HG03060 (cell line): ENCODE measurements around the gene TGIF2.

Experiments used
- ATAC-seq: cut with Tn5 transposase; IDR thresholded peaks from one replicate; pipeline ENCODE4 v1.9.1; 2021; ENCODE audit warnings: low read depth, moderate number of reproducible peaks; ENCODE audit not compliant: unreplicated experiment

TGIF2 gene

GRCh38 chr20:36573103-36573797 is at the start of gene TGIF2:
TGIF2 (plus strand) TSS chr20:36573597; CDS start chr20:36578775, 5,178 bp downstream.
- peak; percentile 32 for ATAC-seq

- ATAC-seq, result no peak
These were observed 47.6 kb upstream of the TGIF2 start for GRCh38 chr20:36525620-36526365.

- no peak for ATAC-seq
These were observed 46.8 kb upstream of the TGIF2 start for GRCh38 chr20:36526521-36527011.

- ATAC-seq, result no peak
These were observed 45.9 kb upstream of the TGIF2 start for GRCh38 chr20:36527331-36528125.

- ATAC-seq, result no peak
These were observed 45.1 kb upstream of the TGIF2 start for GRCh38 chr20:36528176-36528874.

- no peak for ATAC-seq
These were observed 44.5 kb upstream of the TGIF2 start for GRCh38 chr20:36528875-36529417.

- no peak for ATAC-seq
These were observed 41.0 kb upstream of the TGIF2 start for GRCh38 chr20:36532388-36532787.

GRCh38 chr20:36532822-36533221 is 40.6 kb upstream of the TGIF2 start:
- ATAC-seq, result no peak

- ATAC-seq, result no peak
These were observed 35.2 kb upstream of the TGIF2 start for GRCh38 chr20:36538026-36538722.

GRCh38 chr20:36540551-36541211 is 32.7 kb upstream of the TGIF2 start:
- ATAC-seq, result no peak

GRCh38 chr20:36541227-36541767 is 32.1 kb upstream of the TGIF2 start, which contains the start of gene MYL9:
MYL9 (plus strand) TSS chr20:36541519; CDS start chr20:36544885, 3,366 bp downstream.
- no peak for ATAC-seq

GRCh38 chr20:36541768-36542488 is 31.5 kb upstream of the TGIF2 start:
- ATAC-seq, result no peak

- ATAC-seq, result no peak
These were observed 30.7 kb upstream of the TGIF2 start for GRCh38 chr20:36542516-36543183.

GRCh38 chr20:36543184-36544133 is 29.9 kb upstream of the TGIF2 start:
- no peak for ATAC-seq

GRCh38 chr20:36544134-36545018 is 29.0 kb upstream of the TGIF2 start:
- ATAC-seq, result no peak
